Activated naive CD4-positive, alpha-beta T cell treated with anti-CD3 and anti-CD28 coated beads, Interleukin-2, amount 50 U/mL, for 24 hours (primary cell): ENCODE data around the gene RIGI.
"Not testable (repeated sequence)": the region's sequence is repeated elsewhere in the genome, so short reads cannot be mapped to it uniquely, and the experiment has no call there.

ENCODE experiments used
- H3K27ac Mint-ChIP-seq: one replicate; pipeline ENCODE4 v1.8.0; 2021; ENCODE audit warnings: mild to moderate bottlenecking, mixed read lengths
- H3K27me3 Mint-ChIP-seq: one replicate; pipeline ENCODE4 v1.8.0; 2021; ENCODE audit warnings: mixed read lengths
- H3K36me3 Mint-ChIP-seq: one replicate; pipeline ENCODE4 v1.8.0; 2021; ENCODE audit warnings: mixed read lengths
- H3K4me1 Mint-ChIP-seq: one replicate; pipeline ENCODE4 v1.8.0; 2021; ENCODE audit warnings: mixed read lengths
- H3K4me3 Mint-ChIP-seq: one replicate; pipeline ENCODE4 v1.8.0; 2021; ENCODE audit warnings: mild to moderate bottlenecking, mixed read lengths
- H3K9me3 Mint-ChIP-seq: one replicate; pipeline ENCODE4 v1.8.0; 2021; ENCODE audit warnings: mixed read lengths

RIGI gene

DNA sequence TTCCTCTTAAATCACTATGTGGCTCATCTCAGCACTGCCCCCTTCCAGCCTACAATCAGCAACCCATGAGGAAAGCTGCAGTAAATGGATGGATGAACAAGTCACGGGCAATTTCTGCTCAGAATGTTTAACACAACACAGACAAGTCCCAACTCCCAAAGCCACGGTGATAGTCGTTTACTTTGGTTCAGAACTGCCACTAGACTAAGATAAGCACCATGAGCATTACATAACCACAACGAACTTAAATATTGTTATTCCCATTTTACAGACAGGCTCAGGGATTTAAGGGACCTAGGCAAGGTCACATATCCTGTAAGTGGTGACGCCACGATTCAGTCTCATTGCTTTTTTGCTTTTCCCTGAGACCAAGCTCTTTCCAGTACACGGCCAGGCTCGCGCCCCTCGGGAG is 24.2 kb upstream of the RIGI start:
- peaks cover 52% of the 10 kb centered on the region for H3K4me1 Mint-ChIP-seq
- H3K4me3 Mint-ChIP-seq, result peak overlapping the region; percentile 100
- H3K27ac Mint-ChIP-seq, result peak overlapping the region; percentile 79
- no peaks in the 10 kb centered on the region for H3K27me3 Mint-ChIP-seq
- H3K9me3 Mint-ChIP-seq, result no peaks in the 10 kb centered on the region
- peaks cover 4% of the 10 kb centered on the region for H3K36me3 Mint-ChIP-seq

DNA sequence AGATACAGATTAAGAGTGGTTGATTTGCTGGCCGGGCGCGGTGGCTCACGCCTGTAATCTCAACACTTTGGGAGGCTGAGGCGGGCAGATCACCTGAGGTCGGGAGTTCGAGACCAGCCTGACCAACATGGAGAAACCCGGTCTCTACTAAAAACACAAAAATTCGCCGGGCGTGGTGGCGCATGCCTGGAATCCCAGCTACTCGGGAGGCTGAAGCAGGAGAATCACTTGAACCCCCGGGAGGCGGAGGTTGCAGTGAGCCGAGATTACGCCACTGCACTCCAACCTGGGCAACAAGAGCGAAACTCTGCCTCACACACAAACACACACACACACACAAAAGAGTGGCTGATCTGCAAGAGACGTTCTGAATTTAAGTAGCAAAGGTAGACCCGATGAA is 22.2 kb upstream of the RIGI start:
- H3K4me1 Mint-ChIP-seq, result peaks cover 43% of the 10 kb centered on the region
- not testable (repeated sequence) for H3K27ac Mint-ChIP-seq

DNA sequence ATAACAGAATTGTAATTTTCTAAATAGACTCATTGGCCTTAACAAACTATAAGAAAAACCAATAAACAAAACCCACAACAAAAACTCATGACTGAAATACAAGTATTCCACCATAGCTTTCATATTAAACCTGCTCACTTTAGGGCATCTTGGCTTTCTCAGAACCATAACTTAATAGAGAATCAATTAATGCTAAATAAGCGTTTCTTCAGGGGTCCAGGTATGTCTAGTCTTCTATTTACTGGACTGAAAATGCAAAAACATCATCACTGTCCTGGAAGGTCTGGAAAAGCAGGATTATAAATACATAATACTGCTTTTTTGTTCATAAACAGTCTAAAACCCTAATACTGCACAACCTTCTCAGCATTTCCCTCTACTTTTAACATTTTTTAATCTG is 19.9 kb upstream of the RIGI start:
- H3K9me3 Mint-ChIP-seq, result no peaks in the 10 kb centered on the region
- H3K4me1 Mint-ChIP-seq, result peaks cover 46% of the 10 kb centered on the region
- H3K27me3 Mint-ChIP-seq, result no peaks in the 10 kb centered on the region
- H3K4me3 Mint-ChIP-seq, result no peak overlapping the region
- H3K36me3 Mint-ChIP-seq, result peaks cover 17% of the 10 kb centered on the region
- no peak overlapping the region for H3K27ac Mint-ChIP-seq

More for the DNA sequence above, 22.2 kb upstream of the RIGI start:
- H3K4me3 Mint-ChIP-seq, H3K9me3 Mint-ChIP-seq, H3K27me3 Mint-ChIP-seq, H3K36me3 Mint-ChIP-seq: not testable (repeated sequence)

DNA sequence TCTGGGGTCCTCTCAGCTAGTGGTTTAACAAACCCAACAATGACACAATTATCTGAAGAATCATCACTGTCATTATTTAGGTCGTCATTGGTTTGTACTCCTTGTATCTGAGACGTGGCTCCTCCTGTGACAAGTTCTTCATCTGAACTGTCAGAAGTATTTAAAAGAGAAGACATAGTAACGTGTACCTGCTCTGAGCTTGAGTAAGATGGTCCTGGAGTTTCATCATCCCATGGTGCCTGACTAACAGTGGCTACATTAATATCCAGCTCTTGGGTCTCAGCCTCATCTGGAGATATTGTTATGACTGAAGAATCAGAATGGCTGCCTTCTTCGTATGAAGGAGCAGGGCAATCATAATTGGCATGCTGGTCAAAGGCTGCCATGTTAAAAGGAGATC is 17.1 kb upstream of the RIGI start:
- H3K27me3 Mint-ChIP-seq, result no peaks in the 10 kb centered on the region
- H3K4me1 Mint-ChIP-seq, result peaks cover 26% of the 10 kb centered on the region
- H3K4me3 Mint-ChIP-seq, result no peak overlapping the region
- peaks cover 17% of the 10 kb centered on the region for H3K36me3 Mint-ChIP-seq
- no peaks in the 10 kb centered on the region for H3K9me3 Mint-ChIP-seq
- H3K27ac Mint-ChIP-seq, result no peak overlapping the region

DNA sequence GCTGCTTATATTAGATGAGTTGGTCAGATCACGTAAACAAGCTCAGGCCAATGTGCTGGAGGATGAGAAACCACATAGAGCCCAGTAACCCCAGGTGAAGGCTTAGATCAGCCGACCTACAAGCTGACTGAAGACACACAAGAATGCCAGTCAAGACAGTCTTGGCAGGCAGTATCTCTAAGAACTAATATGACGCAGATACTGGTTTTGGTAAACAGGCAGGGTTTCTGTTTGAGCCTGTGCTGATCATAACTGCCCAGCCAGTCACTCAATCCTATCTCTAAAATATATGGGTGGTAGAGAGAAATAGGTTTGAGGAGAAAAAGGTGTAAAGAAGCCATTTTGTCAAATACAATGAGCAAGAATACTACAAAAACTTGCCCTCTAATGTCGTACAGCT is 7.8 kb upstream of the RIGI start:
- Mint-ChIP-seq H3K4me3 (no peak overlapping the region), H3K27ac (no peak overlapping the region), H3K9me3 (no peaks in the 10 kb centered on the region), H3K27me3 (no peaks in the 10 kb centered on the region), H3K36me3 (peaks cover 10% of the 10 kb centered on the region), H3K4me1 (no peaks in the 10 kb centered on the region)

DNA sequence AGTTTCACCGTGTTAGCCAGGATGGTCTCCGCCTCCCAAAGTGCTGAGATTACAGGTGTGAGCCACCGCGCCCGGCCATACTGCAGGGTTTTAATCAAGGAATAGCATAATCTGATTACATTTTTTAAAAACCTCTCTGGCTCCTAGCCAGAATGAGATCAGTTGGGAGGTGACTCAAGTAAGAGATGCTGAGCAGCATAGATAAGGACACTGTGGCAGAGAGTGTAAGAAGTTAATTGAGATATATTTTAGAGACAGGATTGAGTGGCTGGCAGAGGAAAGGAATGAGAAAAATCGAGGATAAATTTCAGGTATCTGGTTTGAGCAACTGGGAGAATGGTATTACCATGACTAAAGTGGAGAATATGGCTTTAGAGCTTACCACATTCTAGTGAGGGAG is 7.3 kb upstream of the RIGI start:
- H3K36me3 Mint-ChIP-seq, result peaks cover 10% of the 10 kb centered on the region
- H3K9me3 Mint-ChIP-seq, result no peaks in the 10 kb centered on the region
- no peak overlapping the region for H3K4me3 Mint-ChIP-seq
- no peaks in the 10 kb centered on the region for H3K27me3 Mint-ChIP-seq
- H3K4me1 Mint-ChIP-seq, result no peaks in the 10 kb centered on the region
- H3K27ac Mint-ChIP-seq, result no peak overlapping the region

DNA sequence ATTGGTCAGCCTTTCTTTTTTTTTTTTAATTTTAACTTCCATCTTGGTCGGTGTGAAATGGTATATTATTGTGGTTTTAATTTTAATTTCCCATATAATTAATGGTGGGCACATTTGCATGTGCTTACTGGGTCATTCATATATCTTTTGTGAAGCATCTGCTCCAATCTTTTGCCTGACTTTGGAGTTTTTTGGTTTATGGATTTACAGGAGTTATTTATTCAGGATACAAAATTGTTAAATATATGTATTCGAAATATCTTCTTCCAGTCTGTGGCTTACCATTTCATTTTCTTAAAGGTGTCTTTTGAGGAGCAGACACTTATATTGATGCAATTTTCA is 682 bp upstream of the RIGI start:
- Mint-ChIP-seq H3K27ac (peak overlapping the region; percentile 78), H3K27me3 (no peaks in the 10 kb centered on the region), H3K4me1 (peaks cover 50% of the 10 kb centered on the region), H3K9me3 (no peaks in the 10 kb centered on the region), H3K36me3 (peaks cover 15% of the 10 kb centered on the region), H3K4me3 (peak overlapping the region; percentile 90)

DNA sequence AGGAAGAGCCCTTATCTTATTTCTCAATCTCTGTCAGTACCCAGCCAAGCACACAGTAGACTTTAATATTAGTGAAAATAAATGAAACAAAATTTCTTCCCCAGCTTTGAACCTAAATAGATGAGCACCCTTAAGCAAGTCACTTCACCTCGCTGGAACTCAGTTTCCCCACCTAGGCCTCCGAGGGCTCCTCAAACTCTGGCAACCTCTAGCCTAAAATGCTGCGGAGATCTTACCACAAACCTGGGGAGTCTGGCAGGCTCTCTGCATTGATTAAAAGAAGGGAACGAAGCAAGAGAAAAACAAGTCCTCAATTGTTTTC is 326 bp downstream of the RIGI start:
- Mint-ChIP-seq H3K9me3 (no peaks in the 10 kb centered on the region), H3K27ac (peak overlapping the region; percentile 78), H3K36me3 (peaks cover 9% of the 10 kb centered on the region), H3K4me3 (peak overlapping the region; percentile 90), H3K4me1 (peaks cover 56% of the 10 kb centered on the region), H3K27me3 (no peaks in the 10 kb centered on the region)

DNA sequence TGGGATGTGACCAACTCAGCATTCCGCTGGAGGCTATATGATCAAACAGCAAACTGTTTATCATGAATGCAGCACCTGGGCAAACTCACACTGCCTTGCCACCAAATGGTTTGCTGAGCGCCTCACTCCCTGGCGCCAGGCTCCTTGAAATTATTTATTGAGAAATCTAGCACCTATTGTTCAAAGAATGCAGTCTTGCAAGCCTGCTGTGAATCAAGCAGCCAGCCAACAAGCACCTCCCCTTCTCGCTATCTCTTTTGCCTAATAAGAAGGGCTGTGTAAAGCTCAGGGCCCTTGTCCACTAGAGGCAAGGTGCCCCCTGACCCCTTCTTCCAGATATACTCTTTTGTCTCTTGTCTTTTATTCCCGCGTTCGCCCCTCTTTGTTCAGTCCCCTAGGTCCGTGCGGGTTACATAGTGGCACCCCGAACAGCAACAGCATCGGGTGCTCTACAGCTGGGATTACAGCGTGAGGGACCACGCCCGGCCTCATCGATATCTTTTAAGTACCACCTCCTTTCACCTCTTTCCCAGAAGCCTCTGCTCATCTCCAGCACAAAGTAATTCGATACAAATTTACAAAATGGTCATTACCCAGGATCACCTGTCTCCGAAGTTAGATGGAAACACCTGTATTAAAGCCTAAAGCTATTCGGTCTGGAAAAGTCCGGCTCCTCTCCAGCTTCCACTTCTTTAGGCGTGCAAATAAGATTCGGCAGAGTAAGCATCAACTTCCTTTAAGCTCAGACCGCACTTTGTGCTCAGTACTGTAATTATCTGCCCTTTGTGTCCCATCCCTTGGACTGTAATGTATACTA is 896 bp downstream of the RIGI start:
- peak overlapping the region; percentile 78 for H3K27ac Mint-ChIP-seq
- no peaks in the 10 kb centered on the region for H3K9me3 Mint-ChIP-seq
- H3K4me3 Mint-ChIP-seq, result peak overlapping the region; percentile 90
- peaks cover 9% of the 10 kb centered on the region for H3K36me3 Mint-ChIP-seq
- H3K27me3 Mint-ChIP-seq, result no peaks in the 10 kb centered on the region
- peaks cover 59% of the 10 kb centered on the region for H3K4me1 Mint-ChIP-seq

DNA sequence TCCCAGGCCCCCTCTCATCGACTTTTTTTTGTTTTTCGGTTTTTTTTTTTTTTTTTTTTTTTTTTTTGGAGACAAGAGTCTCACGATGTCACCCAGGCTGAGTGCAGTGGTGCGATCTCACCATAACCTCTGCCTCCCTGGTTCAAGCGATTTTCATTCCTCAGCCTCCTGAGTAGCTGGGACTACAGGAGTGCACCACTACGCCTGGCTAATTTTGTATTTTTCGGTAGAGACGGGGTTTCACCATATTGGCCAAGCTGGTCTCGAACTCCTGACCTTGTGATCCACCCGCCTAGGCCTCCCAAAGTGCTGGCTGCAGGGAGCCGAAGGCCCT is 1.5 kb downstream of the RIGI start:
- H3K27me3 Mint-ChIP-seq, H3K9me3 Mint-ChIP-seq, H3K36me3 Mint-ChIP-seq: not testable (repeated sequence)
- peak overlapping the region; percentile 90 for H3K4me3 Mint-ChIP-seq
- peak overlapping the region; percentile 60 for H3K27ac Mint-ChIP-seq
- H3K4me1 Mint-ChIP-seq, result peaks cover 59% of the 10 kb centered on the region

DNA sequence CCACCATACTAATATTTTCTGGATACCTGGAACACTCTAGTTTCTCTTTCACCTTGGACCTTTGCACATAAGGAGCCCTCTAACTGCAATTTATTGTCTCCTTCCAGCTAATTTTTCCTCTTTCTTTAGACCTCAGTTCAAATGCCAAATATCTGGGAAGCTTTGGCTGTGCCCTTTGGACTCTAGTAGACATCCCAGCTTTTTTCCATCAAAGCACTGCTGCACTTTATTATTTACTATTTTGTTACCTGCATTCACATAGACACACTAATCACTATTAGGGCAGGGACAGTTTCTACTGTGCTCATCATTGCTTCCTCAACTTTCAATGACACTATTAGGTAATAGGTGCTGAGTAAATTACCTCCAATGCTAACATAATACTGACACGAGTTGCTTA is 2.1 kb downstream of the RIGI start:
- peak overlapping the region; percentile 19 for H3K4me3 Mint-ChIP-seq
- H3K4me1 Mint-ChIP-seq, result peaks cover 59% of the 10 kb centered on the region
- H3K9me3 Mint-ChIP-seq, result no peaks in the 10 kb centered on the region
- peak overlapping the region; percentile 83 for H3K27ac Mint-ChIP-seq
- H3K36me3 Mint-ChIP-seq, result peaks cover 9% of the 10 kb centered on the region
- no peaks in the 10 kb centered on the region for H3K27me3 Mint-ChIP-seq

DNA sequence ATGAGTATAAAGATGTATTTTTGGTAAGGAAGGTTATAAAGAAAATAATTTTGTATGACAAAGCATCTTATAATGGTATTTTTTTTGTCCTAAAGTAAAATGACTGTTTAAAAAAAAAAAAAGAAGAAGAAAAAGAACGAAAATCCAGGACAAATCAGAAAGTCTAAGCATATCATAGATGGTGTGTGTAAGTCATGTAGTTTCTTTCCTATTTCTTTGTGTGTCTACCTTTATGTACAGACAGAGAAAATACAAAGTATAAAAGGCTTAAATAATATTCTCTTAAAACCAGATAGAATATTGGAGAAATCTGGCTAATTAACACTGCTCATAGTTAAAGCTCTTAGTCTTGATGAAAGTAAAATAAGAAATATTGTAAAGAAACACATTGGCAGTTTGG is 7.7 kb downstream of the RIGI start:
- no peak overlapping the region for H3K4me3 Mint-ChIP-seq
- peaks cover 58% of the 10 kb centered on the region for H3K4me1 Mint-ChIP-seq
- no peaks in the 10 kb centered on the region for H3K27me3 Mint-ChIP-seq
- no peak overlapping the region for H3K27ac Mint-ChIP-seq
- peaks cover 7% of the 10 kb centered on the region for H3K9me3 Mint-ChIP-seq
- peaks cover 31% of the 10 kb centered on the region for H3K36me3 Mint-ChIP-seq

DNA sequence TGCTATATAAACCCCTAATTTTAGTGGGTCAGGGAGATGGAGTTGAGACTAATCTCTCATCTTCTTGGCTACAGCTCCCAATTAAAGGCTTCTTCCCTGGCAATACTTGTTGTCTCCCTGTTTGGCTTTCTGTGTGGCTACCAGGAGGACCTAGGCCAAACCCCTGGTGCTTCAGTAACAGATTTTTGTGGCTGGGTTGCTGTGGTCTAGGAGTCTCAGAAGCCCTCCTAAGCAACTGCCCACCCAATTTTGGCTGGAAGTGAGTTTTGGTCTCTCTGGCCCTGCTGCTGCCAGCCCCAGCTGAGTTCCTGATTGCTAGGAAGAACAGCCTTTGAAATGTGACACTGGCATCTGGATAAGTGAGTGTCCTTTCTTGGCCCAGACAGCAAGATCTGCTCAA is 9.8 kb downstream of the RIGI start:
- peak overlapping the region; percentile 46 for H3K27ac Mint-ChIP-seq
- no peaks in the 10 kb centered on the region for H3K27me3 Mint-ChIP-seq
- no peak overlapping the region for H3K4me3 Mint-ChIP-seq
- peaks cover 59% of the 10 kb centered on the region for H3K4me1 Mint-ChIP-seq
- peaks cover 7% of the 10 kb centered on the region for H3K9me3 Mint-ChIP-seq
- H3K36me3 Mint-ChIP-seq, result peaks cover 27% of the 10 kb centered on the region

DNA sequence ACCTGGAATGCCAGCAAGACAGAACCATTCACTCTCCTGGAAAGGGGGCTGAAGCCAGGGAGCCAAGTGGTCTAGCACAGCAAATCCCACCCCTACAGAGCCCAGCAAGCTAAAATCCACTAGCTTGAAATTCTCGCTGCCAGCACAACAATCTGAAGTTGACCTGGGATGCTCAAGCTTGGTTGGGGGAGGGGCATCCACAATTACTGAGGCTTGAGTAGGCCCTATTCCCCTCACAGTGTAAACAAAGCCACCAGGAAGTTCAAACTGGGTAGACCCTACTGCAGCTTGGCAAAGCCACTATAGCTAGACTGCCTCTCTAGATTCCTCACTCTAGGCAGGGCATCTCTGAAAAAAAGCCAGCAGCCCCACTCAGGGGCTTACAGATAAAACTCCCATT is 17.3 kb downstream of the RIGI start:
- H3K4me3 Mint-ChIP-seq, result no peak overlapping the region
- H3K27me3 Mint-ChIP-seq, result no peaks in the 10 kb centered on the region
- H3K4me1 Mint-ChIP-seq, result peaks cover 57% of the 10 kb centered on the region
- H3K27ac Mint-ChIP-seq, result no peak overlapping the region
- peaks cover 7% of the 10 kb centered on the region for H3K36me3 Mint-ChIP-seq
- no peaks in the 10 kb centered on the region for H3K9me3 Mint-ChIP-seq

DNA sequence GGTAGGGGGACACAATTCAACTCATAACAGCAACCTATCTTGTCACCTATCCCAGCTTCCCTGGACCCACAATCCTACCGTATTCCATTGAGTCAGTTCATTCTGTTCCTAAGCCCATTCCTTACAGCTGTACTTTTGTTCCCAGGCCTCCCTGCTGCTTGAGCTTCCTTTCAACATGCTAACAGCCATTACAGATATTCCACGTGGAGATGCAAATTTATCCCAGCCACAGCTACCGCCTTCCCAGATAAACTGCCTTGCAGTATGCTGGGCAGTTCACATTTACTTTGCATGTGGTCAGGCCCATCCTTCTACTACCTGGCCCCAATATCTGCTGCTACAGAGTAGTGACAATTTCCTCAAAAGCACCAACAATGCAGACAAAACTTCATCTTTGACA is 23.0 kb downstream of the RIGI start:
- no peaks in the 10 kb centered on the region for H3K27me3 Mint-ChIP-seq
- no peak overlapping the region for H3K4me3 Mint-ChIP-seq
- peaks cover 16% of the 10 kb centered on the region for H3K4me1 Mint-ChIP-seq
- H3K27ac Mint-ChIP-seq, result no peak overlapping the region
- H3K36me3 Mint-ChIP-seq, result peaks cover 14% of the 10 kb centered on the region
- no peaks in the 10 kb centered on the region for H3K9me3 Mint-ChIP-seq

DNA sequence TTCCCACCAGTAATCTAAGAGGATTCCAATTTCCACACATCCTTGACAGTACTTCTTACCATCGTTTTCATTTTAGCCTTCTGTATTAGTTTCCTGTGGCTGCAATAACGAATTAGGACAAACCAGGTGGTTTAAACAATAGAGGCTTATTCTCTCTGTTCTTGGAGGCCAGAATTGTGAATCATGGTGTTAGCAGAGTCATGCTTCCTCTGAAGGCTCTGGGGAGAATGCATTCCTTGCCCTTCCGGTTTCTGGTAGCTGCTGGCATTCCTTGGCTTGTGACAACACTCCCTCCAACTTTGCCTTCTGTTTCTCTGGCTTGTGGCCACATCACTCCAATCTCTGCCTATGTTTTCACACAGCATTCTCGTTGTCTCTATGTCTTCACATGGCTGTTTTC is 23.5 kb downstream of the RIGI start:
- no peaks in the 10 kb centered on the region for H3K27me3 Mint-ChIP-seq

DNA sequence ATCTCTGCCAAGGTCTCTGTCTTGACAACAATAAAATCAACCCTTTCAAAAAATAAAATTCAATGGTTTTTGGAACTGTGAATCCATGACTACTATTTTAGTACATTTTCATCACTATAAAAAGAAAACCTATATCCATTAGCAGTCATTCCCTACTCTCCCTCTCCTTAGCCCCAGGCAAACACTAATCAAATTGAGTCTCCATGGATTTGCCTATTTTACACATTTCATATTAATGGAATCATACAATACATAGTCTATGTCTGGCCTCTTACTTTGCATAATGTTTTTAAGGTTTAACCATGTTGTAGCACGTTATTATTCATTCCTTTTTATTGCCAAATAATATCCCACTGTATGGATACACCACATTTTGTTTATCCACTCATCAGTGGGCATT is 24.1 kb downstream of the RIGI start:
- Mint-ChIP-seq H3K9me3 (no peaks in the 10 kb centered on the region), H3K4me3 (no peak overlapping the region), H3K36me3 (peaks cover 16% of the 10 kb centered on the region), H3K27ac (no peak overlapping the region), H3K4me1 (peaks cover 12% of the 10 kb centered on the region), H3K27me3 (no peaks in the 10 kb centered on the region)

More for the DNA sequence above, 23.5 kb downstream of the RIGI start:
- Mint-ChIP-seq H3K4me3 (no peak overlapping the region), H3K4me1 (peaks cover 12% of the 10 kb centered on the region), H3K9me3 (no peaks in the 10 kb centered on the region), H3K27ac (no peak overlapping the region), H3K36me3 (peaks cover 16% of the 10 kb centered on the region)
